Activated T-helper 1 cell treated with anti-CD3 and anti-CD28 coated beads, Interleukin-2, amount 50 U/mL, for 16 hours (primary cell): ENCODE results near the gene ZNF536.

Experiments
- DNase-seq, 2 donors: peaks; one replicate each; pipeline ENCODE4 v3.0.0-alpha.2; 2020; ENCODE audit warnings: low read depth in 1 of 2, low spot score in 1 of 2

ZNF536 gene

DNA sequence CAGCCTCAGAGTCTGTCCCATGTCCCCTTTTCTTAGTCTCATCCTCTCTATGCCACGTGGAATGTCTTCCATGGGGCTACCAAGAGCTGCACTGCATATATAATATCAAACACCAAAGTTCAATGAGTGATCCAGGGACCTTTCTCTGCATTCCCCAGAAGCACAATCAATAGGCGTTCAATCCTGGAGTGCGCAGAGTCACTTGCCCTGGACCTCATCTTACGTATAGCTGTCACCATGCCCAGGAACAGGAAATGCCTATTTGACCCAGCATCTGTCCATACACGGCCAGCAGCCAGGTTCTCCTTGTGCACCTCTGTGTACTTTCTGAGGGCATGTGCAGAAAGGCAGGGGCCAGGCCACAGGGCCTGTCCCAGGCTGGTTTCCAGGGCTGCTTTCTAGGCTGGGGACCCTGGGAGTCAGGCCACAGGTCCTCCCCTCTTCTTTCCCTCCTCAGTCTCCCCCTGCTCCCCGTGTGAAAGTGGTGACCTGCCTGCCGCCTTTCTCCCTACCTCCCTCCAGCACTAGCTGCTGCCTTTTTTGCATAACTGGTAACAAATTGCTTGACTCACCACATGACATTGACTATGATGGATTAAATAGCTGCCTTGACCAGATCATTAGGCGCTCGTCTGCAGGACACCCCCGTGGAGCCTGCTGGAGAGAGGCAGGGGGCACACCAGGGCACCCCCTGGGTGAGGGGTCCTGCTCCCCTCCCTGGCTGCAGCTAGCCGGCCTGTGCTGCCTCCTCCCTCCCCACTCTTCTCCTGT is 222.0 kb downstream of the ZNF536 start:
- no peak for DNase-seq

DNA sequence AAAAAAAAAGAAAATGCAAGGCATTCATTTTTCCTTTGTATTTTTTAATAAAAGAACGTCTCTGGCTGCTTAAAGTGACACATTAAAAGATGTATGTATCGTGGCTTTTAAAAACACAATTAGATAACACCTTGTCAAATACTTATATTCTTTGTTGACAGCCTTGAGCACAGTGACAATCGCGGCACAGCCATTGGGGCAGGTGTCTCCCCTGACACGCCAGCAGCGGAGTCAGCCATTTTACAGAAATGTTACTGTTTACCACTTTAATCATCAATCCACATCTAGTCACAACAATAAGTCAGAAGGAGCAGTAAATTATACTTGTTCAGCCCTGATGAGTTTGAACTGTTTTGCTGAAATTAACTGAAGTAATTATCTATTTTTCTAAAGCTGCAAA is 224.1 kb downstream of the ZNF536 start:
- DNase-seq, result no peak

DNA sequence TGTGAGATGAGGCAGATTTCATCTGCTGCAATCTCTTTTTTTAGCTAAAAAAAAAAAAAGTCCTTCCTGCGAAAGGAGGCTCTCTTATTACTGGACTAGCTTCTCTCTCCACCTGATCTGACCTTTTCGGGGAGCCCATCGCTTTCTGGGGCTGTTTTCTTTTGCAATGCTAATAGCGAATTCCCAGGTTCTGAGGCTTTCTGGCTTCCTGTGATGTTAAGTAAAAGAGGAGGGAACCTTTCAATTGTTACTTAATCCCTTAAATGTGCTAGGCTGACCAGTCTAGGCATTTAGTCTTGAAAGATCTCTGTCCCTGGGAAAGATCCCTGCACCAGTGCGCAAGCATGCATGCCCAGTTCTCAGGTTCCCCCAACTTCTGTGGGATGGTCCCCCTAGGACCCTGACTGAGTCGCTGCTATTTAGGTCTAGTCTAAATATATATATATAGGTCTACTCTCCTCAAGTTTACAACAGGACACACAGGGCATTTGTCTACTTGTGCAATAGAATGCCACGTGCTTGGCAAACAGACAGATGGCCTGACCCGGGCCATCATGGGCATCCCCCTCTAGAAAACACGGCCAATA is 224.7 kb downstream of the ZNF536 start:
- DNase-seq, result no peak

DNA sequence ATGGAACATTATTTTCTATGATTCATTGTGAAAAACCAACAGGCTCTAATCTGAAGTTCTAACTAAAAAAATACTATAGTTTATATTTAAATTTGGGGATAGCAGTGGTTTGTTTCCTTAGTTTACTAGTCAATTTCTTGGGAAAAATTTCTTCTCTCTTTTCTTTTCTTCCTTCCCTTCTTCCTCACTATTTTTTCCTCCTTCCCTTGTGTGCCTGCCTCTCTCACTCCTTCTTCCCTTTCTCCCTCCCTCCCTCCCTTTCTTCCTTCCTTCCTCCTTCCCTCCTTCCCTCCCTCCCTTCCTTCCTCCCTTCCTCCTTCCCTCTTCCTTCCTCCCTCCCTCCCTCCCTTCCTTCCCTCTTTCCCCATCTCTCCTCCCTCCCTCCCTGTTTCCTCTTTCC is 226.5 kb downstream of the ZNF536 start:
- DNase-seq, result no peak

DNA sequence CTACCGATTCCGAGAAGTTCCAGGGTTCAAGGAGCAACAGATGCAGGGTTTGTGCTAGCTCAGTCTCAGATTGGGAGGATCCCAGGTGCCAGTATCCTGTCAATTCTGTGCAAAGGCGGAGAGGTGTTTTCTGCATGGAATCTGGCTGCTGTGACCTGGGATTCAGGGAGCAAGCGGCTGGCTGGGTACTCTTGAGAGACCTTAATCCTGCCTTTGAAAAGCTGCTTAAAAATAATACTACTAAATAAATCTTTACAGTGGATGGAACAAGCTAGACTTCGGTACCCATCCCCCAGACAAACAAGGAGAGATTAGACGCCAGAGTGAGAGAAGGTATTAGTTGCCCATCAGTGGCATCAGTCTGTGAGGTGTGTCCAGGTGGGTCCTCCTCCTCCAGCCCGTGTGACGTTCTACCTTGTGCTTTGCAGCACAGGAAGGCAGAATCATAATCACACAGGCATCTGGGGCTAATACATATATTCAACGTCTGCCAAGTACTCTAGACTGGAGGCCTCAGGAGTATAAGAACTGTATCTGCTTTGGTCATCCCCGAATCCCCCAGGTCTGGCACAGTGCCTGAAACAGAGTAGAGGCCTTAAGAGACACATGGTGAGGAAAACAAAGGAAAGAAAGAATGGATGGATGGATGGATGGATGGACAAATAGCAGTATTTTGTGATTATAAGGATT is 230.6 kb downstream of the ZNF536 start:
- DNase-seq, result no peak

DNA sequence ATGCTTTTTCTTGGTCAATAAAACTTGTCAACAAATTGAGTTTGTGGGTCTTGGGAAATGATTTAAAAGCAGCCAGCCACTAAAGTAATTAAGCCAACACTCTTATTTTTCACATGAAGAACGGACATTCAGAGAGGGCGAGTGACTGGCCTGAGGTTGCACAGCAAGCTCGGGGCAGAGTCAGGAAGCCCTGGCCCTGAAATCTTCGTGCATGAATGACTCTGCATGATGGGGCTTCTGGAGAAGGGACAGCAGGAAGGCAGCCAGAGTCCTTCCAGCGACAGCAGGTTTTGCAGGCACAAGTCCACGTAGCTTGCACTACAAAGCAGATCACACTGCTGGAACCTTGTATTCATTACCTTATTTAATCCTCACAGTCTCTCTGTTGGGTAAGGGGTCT is 232.5 kb downstream of the ZNF536 start:
- DNase-seq, result no peak

DNA sequence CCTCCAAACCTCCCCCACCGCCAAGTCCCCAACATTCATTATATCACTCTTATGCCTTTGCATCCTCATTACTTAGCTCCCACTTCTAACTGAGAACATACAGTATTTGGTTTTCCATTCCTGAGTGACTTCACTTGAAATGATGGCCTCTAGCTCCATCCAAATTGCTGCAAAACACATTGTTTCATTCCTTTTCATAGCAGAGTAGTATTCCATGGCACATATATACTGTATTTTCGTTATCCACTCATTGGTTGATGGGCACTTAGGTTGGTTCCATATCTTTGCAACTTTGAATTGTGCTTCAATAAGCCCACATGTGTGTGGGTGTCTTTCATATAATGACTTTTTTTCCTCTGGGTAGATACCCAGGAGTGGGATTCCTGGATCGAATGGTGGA is 233.1 kb downstream of the ZNF536 start:
- no peak for DNase-seq

DNA sequence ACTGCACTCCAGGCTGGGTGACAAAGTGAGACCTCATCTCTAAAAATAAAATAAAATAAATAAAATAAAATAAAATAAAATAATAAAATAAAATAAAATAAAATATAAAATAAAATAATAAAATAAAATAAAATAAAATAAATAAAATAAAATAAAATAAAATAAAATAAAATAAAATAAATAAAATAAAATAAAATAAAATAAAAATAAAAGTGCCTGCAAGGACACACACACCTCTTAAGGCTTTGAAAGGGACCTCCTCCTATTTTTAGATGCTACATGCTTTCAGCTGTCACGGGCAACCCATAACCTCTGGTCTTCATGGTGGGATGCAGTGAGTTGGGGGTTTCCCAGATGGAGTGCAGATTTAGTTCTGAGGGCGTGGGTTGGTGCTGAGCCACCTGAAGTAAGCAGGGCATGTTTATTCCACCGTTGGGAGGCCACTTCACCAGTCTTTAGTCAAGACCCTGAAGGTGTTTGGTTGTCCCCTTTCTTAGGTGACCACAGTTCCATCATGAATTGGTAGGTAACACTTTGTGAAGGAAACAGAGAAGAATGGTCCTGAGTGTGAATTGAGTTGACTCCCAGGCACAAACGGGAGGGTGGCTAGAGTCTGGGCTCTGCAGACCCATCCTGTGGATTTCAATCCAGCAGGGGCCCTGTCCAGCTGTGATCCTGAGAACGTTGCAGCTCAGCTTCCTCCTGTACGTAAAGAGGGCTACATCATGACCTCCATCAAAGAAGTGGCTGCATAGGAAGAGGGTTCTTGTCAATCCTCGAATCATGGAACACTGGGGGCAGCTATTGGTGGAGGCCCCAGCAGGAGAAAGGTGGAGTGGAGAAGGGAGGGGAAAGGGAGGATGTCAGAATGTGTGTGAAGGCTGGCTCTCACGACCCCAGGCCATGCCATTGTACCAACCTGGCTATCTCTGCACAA is 234.2 kb downstream of the ZNF536 start:
- no peak for DNase-seq
